ENCODE results near the gene CAMTA1. TPM values are rescaled to one million over a fixed set of nuclear protein-coding genes. Genes with fewer than 3 reads are reported as not detected.

The CAMTA1 gene
- total RNA-seq, 1 donor from 2014 or later, result 77.6 TPM

DNA sequence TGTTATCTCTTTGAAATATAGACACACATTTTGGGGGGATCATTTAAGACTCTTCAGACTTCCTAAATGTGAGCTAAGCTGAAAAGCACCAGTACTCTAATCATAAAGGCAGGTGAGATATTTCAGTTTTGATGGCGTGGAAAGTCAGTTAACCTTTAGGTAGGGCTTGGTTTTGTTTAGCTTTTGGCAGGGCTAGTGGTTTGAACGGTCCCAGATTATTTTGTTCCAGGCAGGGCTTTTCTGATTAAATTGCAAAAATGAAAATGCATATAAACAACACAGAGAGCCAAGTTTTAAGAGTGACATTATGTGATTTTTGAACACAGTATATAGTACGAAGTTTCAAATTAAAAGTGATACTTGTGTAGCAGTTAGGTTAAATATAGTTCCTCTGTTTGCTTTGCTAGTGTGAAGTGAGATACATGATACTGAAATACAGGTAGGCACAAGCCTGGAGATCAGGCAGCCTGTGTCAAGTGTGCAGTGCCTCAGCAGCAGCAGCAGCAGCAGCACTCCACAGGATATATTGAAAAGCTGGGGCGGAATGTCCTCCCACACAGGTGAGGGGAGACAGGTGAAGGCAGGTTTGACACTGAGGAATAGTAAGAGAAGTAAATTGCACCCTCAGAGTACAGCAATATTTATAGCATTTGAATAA lies 47.4 kb downstream of the CAMTA1 start:
- Histone ChIP-seq H3K27ac (ENCODE audit: low read depth, low read length) (no peak overlapping the region), H3K4me1 (ENCODE audit: insufficient read depth, low read length) (no peaks in the 10 kb centered on the region), H3K4me2 (ENCODE audit: low read length) (no peak overlapping the region), H3K36me3 (ENCODE audit: insufficient read depth, low read length) (peaks cover 3% of the 10 kb centered on the region), H4K20me1 (ENCODE audit: insufficient read depth, low read length) (peaks cover 30% of the 10 kb centered on the region), H2AFZ (ENCODE audit: low read depth, low read length) (no peak overlapping the region), H3K9ac (ENCODE audit: low read length) (no peak overlapping the region), H3K4me3 (ENCODE audit: insufficient read depth, low read depth, low read length) (no peak overlapping the region), H3K79me2 (ENCODE audit: insufficient read depth, low read length) (peaks cover 20% of the 10 kb centered on the region), H3K9me3 (ENCODE audit: insufficient read depth, low read depth, low read length) (no peaks in the 10 kb centered on the region), H3K27me3 (ENCODE audit: insufficient read depth, low read length) (no peaks in the 10 kb centered on the region)
- no peak overlapping the region for H3K4me3 Mint-ChIP-seq (ENCODE audit: unreplicated experiment)
- H3K27me3 Mint-ChIP-seq (ENCODE audit: low read depth, unreplicated experiment), result no peaks in the 10 kb centered on the region
- H3K36me3 Mint-ChIP-seq (ENCODE audit: low read depth, unreplicated experiment), result peaks cover 3% of the 10 kb centered on the region
- H3K27ac Mint-ChIP-seq (ENCODE audit: unreplicated experiment), result no peak overlapping the region
- peaks cover 3% of the 10 kb centered on the region for H3K4me1 Mint-ChIP-seq (ENCODE audit: low read depth, unreplicated experiment)
- FAIRE-seq, result no peak
- no peak for DNase-seq (ENCODE audit: low read depth)
- no peak for TF ChIP-seq EZH2 (IDR thresholded peaks at IDR 0.05; ENCODE audit: insufficient read depth, low read length)
- TF ChIP-seq, protein P1, sequence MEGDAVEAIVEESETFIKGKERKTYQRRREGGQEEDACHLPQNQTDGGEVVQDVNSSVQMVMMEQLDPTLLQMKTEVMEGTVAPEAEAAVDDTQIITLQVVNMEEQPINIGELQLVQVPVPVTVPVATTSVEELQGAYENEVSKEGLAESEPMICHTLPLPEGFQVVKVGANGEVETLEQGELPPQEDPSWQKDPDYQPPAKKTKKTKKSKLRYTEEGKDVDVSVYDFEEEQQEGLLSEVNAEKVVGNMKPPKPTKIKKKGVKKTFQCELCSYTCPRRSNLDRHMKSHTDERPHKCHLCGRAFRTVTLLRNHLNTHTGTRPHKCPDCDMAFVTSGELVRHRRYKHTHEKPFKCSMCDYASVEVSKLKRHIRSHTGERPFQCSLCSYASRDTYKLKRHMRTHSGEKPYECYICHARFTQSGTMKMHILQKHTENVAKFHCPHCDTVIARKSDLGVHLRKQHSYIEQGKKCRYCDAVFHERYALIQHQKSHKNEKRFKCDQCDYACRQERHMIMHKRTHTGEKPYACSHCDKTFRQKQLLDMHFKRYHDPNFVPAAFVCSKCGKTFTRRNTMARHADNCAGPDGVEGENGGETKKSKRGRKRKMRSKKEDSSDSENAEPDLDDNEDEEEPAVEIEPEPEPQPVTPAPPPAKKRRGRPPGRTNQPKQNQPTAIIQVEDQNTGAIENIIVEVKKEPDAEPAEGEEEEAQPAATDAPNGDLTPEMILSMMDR (IDR thresholded peaks at IDR 0.05; ENCODE audit: insufficient read depth, low read depth, low read length), result no peak
- H3K9me3 Mint-ChIP-seq (ENCODE audit: unreplicated experiment), result no peaks in the 10 kb centered on the region

DNA sequence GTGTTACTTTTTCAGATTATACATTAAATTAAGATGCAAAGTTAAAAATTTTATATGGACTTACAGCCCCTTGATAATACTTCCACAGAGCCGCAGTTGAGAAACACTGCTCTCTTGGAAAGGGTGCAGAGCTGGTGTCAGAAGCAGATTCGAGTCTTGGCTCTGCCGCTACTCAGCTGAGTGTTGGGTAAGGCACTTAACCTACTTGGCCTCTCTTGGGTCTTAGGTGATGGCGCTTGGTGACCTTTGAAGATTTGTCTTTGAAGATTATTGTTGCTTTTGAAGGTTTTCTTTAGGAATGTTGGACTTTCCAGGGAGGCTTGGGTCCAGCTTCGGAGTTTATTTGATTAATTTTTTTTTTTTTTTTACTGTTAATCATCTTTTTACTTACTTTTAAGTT lies 48.5 kb downstream of the CAMTA1 start:
- Histone ChIP-seq H3K4me2 (ENCODE audit: low read length) (no peak overlapping the region), H3K4me3 (ENCODE audit: insufficient read depth, low read depth, low read length) (no peak overlapping the region), H3K9ac (ENCODE audit: low read length) (no peak overlapping the region), H3K27ac (ENCODE audit: low read depth, low read length) (no peak overlapping the region), H3K79me2 (ENCODE audit: insufficient read depth, low read length) (peaks cover 25% of the 10 kb centered on the region), H3K9me3 (ENCODE audit: insufficient read depth, low read depth, low read length) (no peaks in the 10 kb centered on the region), H4K20me1 (ENCODE audit: insufficient read depth, low read length) (peaks cover 34% of the 10 kb centered on the region), H2AFZ (ENCODE audit: low read depth, low read length) (no peak overlapping the region), H3K27me3 (ENCODE audit: insufficient read depth, low read length) (no peaks in the 10 kb centered on the region), H3K4me1 (ENCODE audit: insufficient read depth, low read length) (no peaks in the 10 kb centered on the region), H3K36me3 (ENCODE audit: insufficient read depth, low read length) (peaks cover 3% of the 10 kb centered on the region)
- Mint-ChIP-seq H3K36me3 (ENCODE audit: low read depth, unreplicated experiment) (peaks cover 3% of the 10 kb centered on the region), H3K4me1 (ENCODE audit: low read depth, unreplicated experiment) (peaks cover 6% of the 10 kb centered on the region), H3K27ac (ENCODE audit: unreplicated experiment) (no peak overlapping the region), H3K27me3 (ENCODE audit: low read depth, unreplicated experiment) (no peaks in the 10 kb centered on the region), H3K9me3 (ENCODE audit: unreplicated experiment) (no peaks in the 10 kb centered on the region), H3K4me3 (ENCODE audit: unreplicated experiment) (no peak overlapping the region)
- no peak for FAIRE-seq
- no peak for DNase-seq (ENCODE audit: low read depth)
- no peak for TF ChIP-seq EZH2 (IDR thresholded peaks at IDR 0.05; ENCODE audit: insufficient read depth, low read length)
- TF ChIP-seq, protein P1 (IDR thresholded peaks at IDR 0.05; ENCODE audit: insufficient read depth, low read depth, low read length), result no peak

DNA sequence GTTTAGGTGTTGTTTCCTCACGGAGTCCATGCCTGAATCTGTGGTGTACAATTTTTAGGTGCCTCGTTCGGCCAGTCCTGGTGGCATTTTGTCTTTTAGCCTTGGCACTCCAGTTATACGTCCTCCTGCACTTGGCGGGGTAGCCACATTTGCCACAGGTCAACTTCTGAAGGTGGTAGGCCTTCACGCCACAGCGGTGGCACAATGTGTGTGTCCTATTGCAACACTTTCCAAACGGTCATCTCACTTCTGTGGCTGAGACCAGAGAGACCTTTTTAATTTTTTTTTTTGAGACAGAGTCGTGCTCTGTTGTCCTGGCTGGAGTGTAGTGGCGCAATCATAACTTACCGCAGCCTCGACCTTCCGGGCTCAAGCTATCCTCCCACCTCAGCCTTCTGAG lies 49.1 kb downstream of the CAMTA1 start:
- Histone ChIP-seq H4K20me1 (ENCODE audit: insufficient read depth, low read length) (peaks cover 35% of the 10 kb centered on the region), H2AFZ (ENCODE audit: low read depth, low read length) (no peak overlapping the region), H3K36me3 (ENCODE audit: insufficient read depth, low read length) (peaks cover 3% of the 10 kb centered on the region), H3K9ac (ENCODE audit: low read length) (no peak overlapping the region), H3K79me2 (ENCODE audit: insufficient read depth, low read length) (peaks cover 25% of the 10 kb centered on the region), H3K27me3 (ENCODE audit: insufficient read depth, low read length) (no peaks in the 10 kb centered on the region), H3K9me3 (ENCODE audit: insufficient read depth, low read depth, low read length) (no peaks in the 10 kb centered on the region), H3K4me3 (ENCODE audit: insufficient read depth, low read depth, low read length) (no peak overlapping the region), H3K27ac (ENCODE audit: low read depth, low read length) (no peak overlapping the region), H3K4me1 (ENCODE audit: insufficient read depth, low read length) (no peaks in the 10 kb centered on the region), H3K4me2 (ENCODE audit: low read length) (no peak overlapping the region)
- no peak for FAIRE-seq
- peaks cover 6% of the 10 kb centered on the region for H3K4me1 Mint-ChIP-seq (ENCODE audit: low read depth, unreplicated experiment)
- no peak for TF ChIP-seq EZH2 (IDR thresholded peaks at IDR 0.05; ENCODE audit: insufficient read depth, low read length)
- TF ChIP-seq, protein P1 (IDR thresholded peaks at IDR 0.05; ENCODE audit: insufficient read depth, low read depth, low read length), result no peak
- no peak overlapping the region for H3K27ac Mint-ChIP-seq (ENCODE audit: unreplicated experiment)
- H3K27me3 Mint-ChIP-seq (ENCODE audit: low read depth, unreplicated experiment), result no peaks in the 10 kb centered on the region
- no peak for DNase-seq (ENCODE audit: low read depth)
- no peak overlapping the region for H3K4me3 Mint-ChIP-seq (ENCODE audit: unreplicated experiment)
- peaks cover 4% of the 10 kb centered on the region for H3K36me3 Mint-ChIP-seq (ENCODE audit: low read depth, unreplicated experiment)
- H3K9me3 Mint-ChIP-seq (ENCODE audit: unreplicated experiment), result no peaks in the 10 kb centered on the region

Data from astrocyte (in vitro differentiated cells and primary cell).